GM12865 (cell line): ENCODE data around the gene GCKR.

ENCODE experiments used
- DNase-seq: peaks from one replicate; pipeline ENCODE4 v3.0.0; 2010; ENCODE audit warnings: low read depth
- H3K4me3 ChIP-seq: 2 replicates; pipeline ENCODE4 v1.5.1; 2011; ENCODE audit warnings: mild to moderate bottlenecking, low read depth, low read length, control low read depth
- TF ChIP-seq, protein P1 (sequence below): IDR thresholded peaks from 2 replicates; pipeline ENCODE4 v1.5.1; 2011; ENCODE audit warnings: low read length, control low read depth, low read depth, inconsistent platforms; ENCODE audit not compliant: insufficient read depth; ENCODE audit errors: missing control alignments

Gene GCKR

DNA sequence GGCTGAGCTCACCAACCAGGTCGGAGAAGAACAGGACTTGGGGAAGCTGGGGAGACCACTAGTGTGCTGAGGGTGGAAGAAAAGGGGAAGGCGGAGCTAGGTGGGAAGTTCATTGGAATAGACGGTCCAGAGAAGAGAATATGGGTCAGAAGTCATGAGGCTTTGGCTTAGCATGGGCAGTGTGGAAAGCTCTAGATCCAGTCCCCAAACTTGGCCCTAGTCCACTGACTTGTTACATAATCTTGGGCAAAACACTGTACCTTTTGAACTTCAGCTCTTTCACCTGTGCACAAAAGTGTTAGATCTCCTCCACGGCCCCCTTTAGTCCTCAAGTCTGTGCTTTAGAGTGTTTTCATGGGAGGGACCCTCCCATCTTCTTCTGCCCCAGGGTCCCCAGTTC is 10.7 kb downstream of the GCKR start:
- TF ChIP-seq, protein P1, sequence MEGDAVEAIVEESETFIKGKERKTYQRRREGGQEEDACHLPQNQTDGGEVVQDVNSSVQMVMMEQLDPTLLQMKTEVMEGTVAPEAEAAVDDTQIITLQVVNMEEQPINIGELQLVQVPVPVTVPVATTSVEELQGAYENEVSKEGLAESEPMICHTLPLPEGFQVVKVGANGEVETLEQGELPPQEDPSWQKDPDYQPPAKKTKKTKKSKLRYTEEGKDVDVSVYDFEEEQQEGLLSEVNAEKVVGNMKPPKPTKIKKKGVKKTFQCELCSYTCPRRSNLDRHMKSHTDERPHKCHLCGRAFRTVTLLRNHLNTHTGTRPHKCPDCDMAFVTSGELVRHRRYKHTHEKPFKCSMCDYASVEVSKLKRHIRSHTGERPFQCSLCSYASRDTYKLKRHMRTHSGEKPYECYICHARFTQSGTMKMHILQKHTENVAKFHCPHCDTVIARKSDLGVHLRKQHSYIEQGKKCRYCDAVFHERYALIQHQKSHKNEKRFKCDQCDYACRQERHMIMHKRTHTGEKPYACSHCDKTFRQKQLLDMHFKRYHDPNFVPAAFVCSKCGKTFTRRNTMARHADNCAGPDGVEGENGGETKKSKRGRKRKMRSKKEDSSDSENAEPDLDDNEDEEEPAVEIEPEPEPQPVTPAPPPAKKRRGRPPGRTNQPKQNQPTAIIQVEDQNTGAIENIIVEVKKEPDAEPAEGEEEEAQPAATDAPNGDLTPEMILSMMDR, result no peak
- no peak overlapping the region for H3K4me3 ChIP-seq
- no peak for DNase-seq

DNA sequence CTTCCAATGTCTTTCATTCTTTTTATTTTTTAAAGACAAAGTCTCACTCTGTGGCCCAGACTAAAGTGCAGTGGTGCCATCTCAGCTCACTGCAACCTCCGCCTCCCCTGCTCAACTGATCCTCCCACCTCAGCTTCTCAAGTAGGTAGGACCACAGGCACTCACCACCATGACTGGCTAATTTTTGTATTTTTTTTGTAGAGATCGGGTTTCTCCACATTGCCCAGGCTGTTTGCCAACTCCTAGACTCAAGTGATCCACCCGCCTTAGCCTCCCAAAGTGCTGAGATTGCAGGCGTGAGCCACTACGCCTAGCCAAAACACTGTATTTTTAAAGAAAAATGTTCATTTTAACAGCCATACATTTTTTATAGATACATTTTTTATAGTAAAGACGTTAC is 12.7 kb downstream of the GCKR start:
- H3K4me3 ChIP-seq, result no peak overlapping the region
- no peak for DNase-seq

DNA sequence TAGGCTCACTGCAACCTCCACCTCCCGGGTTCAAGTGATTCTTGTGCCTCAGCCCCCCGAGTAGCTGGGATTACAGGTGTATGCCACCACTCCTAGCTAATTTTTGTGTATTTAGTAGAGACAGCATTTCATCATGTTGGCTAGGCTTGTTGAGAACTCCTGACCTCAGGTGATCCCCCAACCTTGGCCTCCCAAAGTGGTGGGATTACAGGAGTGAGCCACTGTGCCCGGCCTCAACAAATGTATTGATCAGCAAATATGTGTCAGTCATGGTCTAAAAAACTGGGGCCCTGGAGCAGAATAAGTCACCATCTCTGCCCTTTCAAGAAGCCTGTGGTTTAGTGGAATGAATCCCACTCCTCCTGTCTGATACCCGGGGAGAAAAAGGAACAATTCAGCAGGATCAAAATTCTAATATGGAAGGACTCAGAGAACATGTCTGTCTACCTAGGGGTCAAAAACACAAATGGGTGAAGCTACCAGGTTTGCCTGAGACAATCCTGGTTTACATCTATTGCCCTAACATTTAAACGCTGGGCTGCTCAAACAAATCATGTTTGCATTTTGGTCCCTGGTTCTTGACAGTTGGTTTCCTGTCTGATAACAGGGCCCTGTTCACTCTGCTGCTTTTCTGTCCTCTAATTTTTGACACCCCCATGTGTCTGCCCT is 21.6 kb downstream of the GCKR start:
- TF ChIP-seq, protein P1, result no peak
- DNase-seq, result no peak
- no peak overlapping the region for H3K4me3 ChIP-seq

More for the DNA sequence above, 12.7 kb downstream of the GCKR start:
- TF ChIP-seq, protein P1, result no peak

DNA sequence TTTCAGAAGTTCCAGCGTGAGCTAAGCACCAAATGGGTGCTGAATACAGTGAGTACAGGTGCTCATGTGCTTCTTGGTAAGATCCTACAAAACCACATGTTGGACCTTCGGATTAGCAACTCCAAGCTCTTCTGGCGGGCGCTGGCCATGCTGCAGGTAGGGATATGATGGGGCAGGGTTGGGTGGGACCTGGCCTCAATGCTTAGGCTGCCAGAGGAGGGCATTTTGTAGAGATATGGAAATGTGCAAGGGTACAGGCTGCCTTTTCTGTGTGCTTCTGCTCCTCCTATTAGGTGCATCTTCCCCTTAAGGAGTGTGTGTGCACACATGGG is 22.1 kb downstream of the GCKR start:
- no peak overlapping the region for H3K4me3 ChIP-seq
- TF ChIP-seq, protein P1, result no peak
- DNase-seq, result no peak

DNA sequence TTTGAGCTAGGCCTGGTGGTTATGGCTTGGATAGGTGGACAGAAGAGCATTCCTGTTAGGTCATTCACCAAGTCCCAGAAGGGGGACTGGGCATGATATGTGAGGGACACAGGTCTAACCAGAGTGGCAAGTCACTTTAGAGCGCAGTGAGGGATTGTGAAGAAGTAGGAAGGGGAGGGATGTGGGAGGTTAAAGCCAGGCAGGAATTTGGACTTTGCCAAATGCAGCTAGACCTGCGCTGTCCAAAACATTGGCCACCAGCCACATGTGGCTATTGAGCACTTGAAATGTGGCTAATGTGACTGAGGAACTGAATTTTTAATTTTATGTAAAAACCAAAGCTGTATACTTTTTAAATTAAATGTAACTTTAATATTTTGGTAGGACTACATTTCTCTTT is 23.7 kb downstream of the GCKR start:
- TF ChIP-seq, protein P1, result no peak
- DNase-seq, result no peak
- H3K4me3 ChIP-seq, result no peak overlapping the region

DNA sequence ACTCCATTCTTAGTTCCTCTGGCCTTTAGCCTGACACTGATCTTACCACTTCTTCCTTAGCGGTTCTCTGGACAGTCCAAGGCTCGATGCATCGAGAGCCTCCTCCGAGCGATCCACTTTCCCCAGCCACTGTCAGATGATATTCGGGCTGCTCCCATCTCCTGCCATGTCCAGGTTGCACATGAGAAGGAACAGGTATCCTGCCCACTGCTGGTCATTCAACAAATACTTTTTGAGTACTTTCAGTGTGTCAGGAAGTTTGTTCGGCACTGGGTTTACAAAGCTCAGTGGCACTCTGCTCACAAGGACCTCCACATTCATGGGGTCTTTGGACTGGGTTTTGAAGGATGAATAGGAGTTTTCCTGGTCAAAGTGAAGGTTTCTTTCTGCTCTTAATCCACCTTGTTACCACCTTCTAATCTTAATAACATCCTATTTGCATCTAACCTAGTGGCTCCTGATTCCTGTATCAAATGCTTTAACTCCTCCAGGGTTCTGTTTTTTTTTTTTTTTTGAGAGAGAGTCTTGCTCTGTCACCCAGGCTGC is 25.8 kb downstream of the GCKR start:
- TF ChIP-seq, protein P1, result no peak
- DNase-seq, result no peak

DNA sequence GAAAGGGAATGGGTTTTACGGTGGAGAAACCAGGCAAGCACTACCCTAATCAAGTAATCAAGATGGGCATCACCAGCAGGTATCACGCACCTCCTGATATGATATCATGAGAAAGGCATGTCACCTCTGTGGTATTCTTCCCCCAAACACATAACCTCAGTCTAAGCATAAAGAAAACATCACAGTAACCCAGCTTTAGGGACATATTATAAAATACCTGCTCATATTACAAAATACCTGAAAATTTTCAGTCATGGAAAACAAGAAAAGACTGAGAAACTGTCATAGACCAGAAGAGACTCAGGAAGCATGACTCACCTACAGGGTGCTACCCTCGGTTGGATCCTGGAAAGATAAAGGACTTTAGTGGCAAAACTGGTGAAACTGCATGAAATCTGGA is 30.5 kb downstream of the GCKR start:
- no peak overlapping the region for H3K4me3 ChIP-seq
- no peak for DNase-seq
- TF ChIP-seq, protein P1, result no peak

More for the DNA sequence above, 25.8 kb downstream of the GCKR start:
- no peak overlapping the region for H3K4me3 ChIP-seq
